GF-D8 (cell line): ENCODE results near the gene UTY.

Experiments used
- DNase-seq: peaks from one replicate; lab custom pipeline; 2025; lab: John Stamatoyannopoulos, UW

Gene UTY

GRCh38 chrY:13415556-13415955 lies 64.3 kb downstream of the UTY start:
- DNase-seq = no peak

GRCh38 chrY:13398876-13399275 lies 81.0 kb downstream of the UTY start:
- DNase-seq = no peak

GRCh38 chrY:13381110-13381683 lies 98.6 kb downstream of the UTY start:
- no peak for DNase-seq

GRCh38 chrY:13370868-13371800 lies 108.7 kb downstream of the UTY start:
- no peak for DNase-seq

GRCh38 chrY:13370245-13370644 lies 109.6 kb downstream of the UTY start:
- no peak for DNase-seq

GRCh38 chrY:13368513-13368845 lies 111.4 kb downstream of the UTY start:
- DNase-seq = no peak

- peak; percentile 0 for DNase-seq
Measured at GRCh38 chrY:13363641-13364040, 116.2 kb downstream of the UTY start.

- DNase-seq = no peak
Measured at GRCh38 chrY:13362662-13363061, 117.2 kb downstream of the UTY start.

- no peak for DNase-seq
Measured at GRCh38 chrY:13361656-13362636, 117.9 kb downstream of the UTY start.

- no peak for DNase-seq
Measured at GRCh38 chrY:13351443-13351842, 128.4 kb downstream of the UTY start.

- peak; percentile 71 for DNase-seq
Measured at GRCh38 chrY:13347106-13347505, 132.7 kb downstream of the UTY start.

GRCh38 chrY:13345549-13345948 lies 134.3 kb downstream of the UTY start:
- DNase-seq = no peak

GRCh38 chrY:13343307-13343946 lies 136.4 kb downstream of the UTY start:
- DNase-seq = no peak

- DNase-seq = no peak
Measured at GRCh38 chrY:13339939-13340338, 139.9 kb downstream of the UTY start.

- DNase-seq = no peak
Measured at GRCh38 chrY:13339381-13339780, 140.5 kb downstream of the UTY start.

- DNase-seq = peak; percentile 59
Measured at GRCh38 chrY:13338711-13339110, 141.1 kb downstream of the UTY start.

GRCh38 chrY:13337934-13338333 lies 141.9 kb downstream of the UTY start:
- DNase-seq = no peak

- DNase-seq = no peak
Measured at GRCh38 chrY:13333791-13334190, 146.0 kb downstream of the UTY start.

- DNase-seq = no peak
Measured at GRCh38 chrY:13330651-13331050, 149.2 kb downstream of the UTY start.

GRCh38 chrY:13312966-13313365 lies 166.9 kb downstream of the UTY start:
- no peak for DNase-seq

GRCh38 chrY:13307959-13308358 lies 171.9 kb downstream of the UTY start:
- DNase-seq = no peak

- DNase-seq = no peak
Measured at GRCh38 chrY:13300795-13301194, 179.0 kb downstream of the UTY start.
